Spleen (tissue), 7 donors: ENCODE data around the gene TSPO.

Source experiments
- POLR2A ChIP-seq, 3 donors: fragments of 450-650 bp; IDR thresholded peaks; one replicate each; pipeline ENCODE4 v1.5.1; 2017; ENCODE audit warnings: antibody characterized with exemption in 3 of 3, mild to moderate bottlenecking in 1 of 3
- TF ChIP-seq, protein P1 (sequence below), 11 experiments: fragments of 200-600 bp in 7 of 11; fragments of 450-650 bp in 4 of 11; sonication (generic) in 4 of 11; IDR thresholded peaks in 8 of 11; conservative IDR thresholded peaks in 3 of 11; 1 replicate in 7 of 11; 2 replicates in 4 of 11; pipeline versions ENCODE4 v1.4.0 to v1.8.0; 2016 to 2021; ENCODE audit warnings: antibody characterized with exemption in 11 of 11, inconsistent platforms in 4 of 11, mild to moderate bottlenecking in 1 of 11
- donor health status: DM: no; HTN: no; CAD: no; lungs with moderate emphysema.
- donor health status: DM: no; HTN: no; CAD: no.
- donor health status: DM: no; HTN: no; CAD: no.

GRCh38 chr22:43212434-43212952, 61.1 kb downstream of the TSPO start:
- TF ChIP-seq, protein P1, sequence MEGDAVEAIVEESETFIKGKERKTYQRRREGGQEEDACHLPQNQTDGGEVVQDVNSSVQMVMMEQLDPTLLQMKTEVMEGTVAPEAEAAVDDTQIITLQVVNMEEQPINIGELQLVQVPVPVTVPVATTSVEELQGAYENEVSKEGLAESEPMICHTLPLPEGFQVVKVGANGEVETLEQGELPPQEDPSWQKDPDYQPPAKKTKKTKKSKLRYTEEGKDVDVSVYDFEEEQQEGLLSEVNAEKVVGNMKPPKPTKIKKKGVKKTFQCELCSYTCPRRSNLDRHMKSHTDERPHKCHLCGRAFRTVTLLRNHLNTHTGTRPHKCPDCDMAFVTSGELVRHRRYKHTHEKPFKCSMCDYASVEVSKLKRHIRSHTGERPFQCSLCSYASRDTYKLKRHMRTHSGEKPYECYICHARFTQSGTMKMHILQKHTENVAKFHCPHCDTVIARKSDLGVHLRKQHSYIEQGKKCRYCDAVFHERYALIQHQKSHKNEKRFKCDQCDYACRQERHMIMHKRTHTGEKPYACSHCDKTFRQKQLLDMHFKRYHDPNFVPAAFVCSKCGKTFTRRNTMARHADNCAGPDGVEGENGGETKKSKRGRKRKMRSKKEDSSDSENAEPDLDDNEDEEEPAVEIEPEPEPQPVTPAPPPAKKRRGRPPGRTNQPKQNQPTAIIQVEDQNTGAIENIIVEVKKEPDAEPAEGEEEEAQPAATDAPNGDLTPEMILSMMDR (IDR thresholded peaks at IDR 0.05 in 8 of 11, conservative IDR thresholded peaks at IDR 0.05 in 3 of 11), result no peak
- no peak for TF ChIP-seq POLR2A (IDR thresholded peaks at IDR 0.05)
